Superior temporal gyrus (tissue), 1 donor: ENCODE measurements around the gene FOXO6.

Experiments used
- DNase-seq: peaks from one replicate; pipeline ENCODE4 v3.0.0-alpha.2; 2016; ENCODE audit errors: extremely low spot score

FOXO6 gene

GRCh38 chr1:41404308-41404761, 43.1 kb downstream of the FOXO6 start:
- DNase-seq: peak; percentile 23

GRCh38 chr1:41407664-41408252, 46.5 kb downstream of the FOXO6 start:
- no peak for DNase-seq

GRCh38 chr1:41408691-41409090, 47.5 kb downstream of the FOXO6 start:
- no peak for DNase-seq

- no peak for DNase-seq
Observed at GRCh38 chr1:41409825-41410224, 48.6 kb downstream of the FOXO6 start.

GRCh38 chr1:41410462-41410861, 49.2 kb downstream of the FOXO6 start:
- no peak for DNase-seq

- DNase-seq: no peak
Observed at GRCh38 chr1:41411229-41411628, 50.0 kb downstream of the FOXO6 start.

GRCh38 chr1:41412748-41413147, 51.5 kb downstream of the FOXO6 start:
- no peak for DNase-seq

GRCh38 chr1:41413748-41414281, 52.6 kb downstream of the FOXO6 start:
- DNase-seq: no peak

GRCh38 chr1:41414296-41414695, 53.1 kb downstream of the FOXO6 start:
- DNase-seq: no peak

GRCh38 chr1:41414716-41415306, 53.6 kb downstream of the FOXO6 start:
- no peak for DNase-seq

GRCh38 chr1:41416081-41416480, 54.8 kb downstream of the FOXO6 start:
- no peak for DNase-seq

GRCh38 chr1:41416552-41417334, 55.5 kb downstream of the FOXO6 start:
- DNase-seq: peak; percentile 78

GRCh38 chr1:41417335-41417682, 56.1 kb downstream of the FOXO6 start:
- no peak for DNase-seq

- DNase-seq: no peak
Observed at GRCh38 chr1:41417746-41418145, 56.5 kb downstream of the FOXO6 start.

- no peak for DNase-seq
Observed at GRCh38 chr1:41418857-41419583, 57.8 kb downstream of the FOXO6 start.

GRCh38 chr1:41419584-41420295, 58.5 kb downstream of the FOXO6 start:
- DNase-seq: no peak

- DNase-seq: no peak
Observed at GRCh38 chr1:41420351-41420750, 59.1 kb downstream of the FOXO6 start.

GRCh38 chr1:41420860-41421259, 59.6 kb downstream of the FOXO6 start:
- no peak for DNase-seq

GRCh38 chr1:41422306-41422705, 61.1 kb downstream of the FOXO6 start:
- DNase-seq: no peak

GRCh38 chr1:41423511-41424191, 62.4 kb downstream of the FOXO6 start:
- no peak for DNase-seq

- DNase-seq: no peak
Observed at GRCh38 chr1:41424581-41425118, 63.4 kb downstream of the FOXO6 start.
